Measurements from ENCODE around the gene DYNLT2B.
"Not testable (repeated sequence)": the region's sequence is repeated elsewhere in the genome, so short reads cannot be mapped to it uniquely, and the experiment has no call there.

Gene DYNLT2B

GRCh38 chr3:196272826-196273225 lies 45.2 kb downstream of the DYNLT2B start:
- Histone ChIP-seq H3K4me1 (ENCODE audit: control insufficient read depth, insufficient read depth, low read length) (peaks cover 13% of the 10 kb centered on the region; the same call in 1 of the 2 replicates), H3K36me3 (ENCODE audit: control insufficient read depth, insufficient read depth, low read length) (peaks cover 22% of the 10 kb centered on the region)

GRCh38 chr3:196270499-196270898 lies 47.5 kb downstream of the DYNLT2B start:
- Histone ChIP-seq H3K4me3 (ENCODE audit: low read depth, low read length) (no peak overlapping the region), H3K9ac (ENCODE audit: low read length) (no peak overlapping the region), H3K27me3 (ENCODE audit: control insufficient read depth, insufficient read depth, low read length) (no peaks in the 10 kb centered on the region), H3K9me3 (ENCODE audit: control insufficient read depth, insufficient read depth, low read depth, low read length) (peaks cover 15% of the 10 kb centered on the region), H3K4me1 (ENCODE audit: control insufficient read depth, insufficient read depth, low read length) (peaks cover 17% of the 10 kb centered on the region; the same call in 1 of the 2 replicates), H3K36me3 (ENCODE audit: control insufficient read depth, insufficient read depth, low read length) (peaks cover 31% of the 10 kb centered on the region), H3K27ac (ENCODE audit: low read depth, low read length) (no peak overlapping the region)

More at GRCh38 chr3:196272826-196273225, 45.2 kb downstream of the DYNLT2B start:
- H3K27ac ChIP-seq (ENCODE audit: low read depth, low read length): peak overlapping the region; percentile 46; the same call in 1 of the 2 replicates
- no peaks in the 10 kb centered on the region for H3K27me3 ChIP-seq (ENCODE audit: control insufficient read depth, insufficient read depth, low read length)
- no peak overlapping the region; the same call in 1 of the 2 replicates for H3K4me3 ChIP-seq (ENCODE audit: low read depth, low read length)
- peaks cover 15% of the 10 kb centered on the region for H3K9me3 ChIP-seq (ENCODE audit: control insufficient read depth, insufficient read depth, low read depth, low read length)
- H3K9ac ChIP-seq (ENCODE audit: low read length): peak overlapping the region; percentile 39

DNA sequence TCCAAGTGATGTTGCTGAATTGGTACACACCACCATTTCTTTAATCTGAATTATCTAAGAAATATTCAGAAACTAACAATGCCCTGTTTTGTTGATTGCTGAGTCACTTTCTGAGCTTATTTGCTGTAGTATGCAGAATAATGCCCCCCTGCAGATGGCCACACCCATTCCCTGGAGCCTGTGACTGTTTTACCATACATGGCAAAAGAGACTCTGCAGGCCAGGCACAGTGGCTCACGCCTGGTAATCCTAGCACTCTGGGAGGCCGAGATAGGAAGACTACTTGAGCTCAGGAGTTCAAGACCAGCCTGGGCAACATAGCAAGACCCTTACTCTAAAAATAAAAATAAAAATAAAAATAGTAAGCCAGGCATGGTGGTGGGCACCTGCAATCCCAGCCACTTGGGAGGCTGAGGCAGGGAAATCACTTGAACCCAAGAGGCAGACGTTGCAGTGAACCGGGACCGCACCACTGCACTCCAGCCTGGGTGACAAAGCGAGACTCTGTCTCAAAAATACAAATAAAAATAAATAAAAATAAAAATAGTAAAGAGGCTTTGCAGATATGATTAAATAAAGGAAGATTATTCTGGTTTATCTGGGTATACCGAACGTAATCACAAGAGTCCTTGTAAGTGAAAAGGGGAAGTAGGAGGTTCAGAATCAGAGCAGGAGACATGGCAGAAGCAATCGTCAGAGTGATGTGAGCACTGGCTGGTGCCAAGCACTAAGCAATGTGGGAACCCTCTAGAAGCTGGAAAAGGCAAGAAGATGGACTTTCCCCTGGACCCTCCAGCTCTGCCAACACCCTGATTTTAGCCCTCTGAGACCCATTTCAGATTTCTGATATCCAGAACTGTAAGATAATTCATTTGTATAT lies 49.5 kb downstream of the DYNLT2B start:
- peak overlapping the region; percentile 91 for H3K27ac ChIP-seq (ENCODE audit: low read depth, low read length)
- H3K4me3 ChIP-seq (ENCODE audit: low read depth, low read length): no peak overlapping the region
- peak overlapping the region; percentile 68 for H3K9ac ChIP-seq (ENCODE audit: low read length)

GRCh38 chr3:196263819-196264218 lies 54.2 kb downstream of the DYNLT2B start:
- no peak overlapping the region for H3K9ac ChIP-seq (ENCODE audit: low read length)
- H3K4me1 ChIP-seq (ENCODE audit: control insufficient read depth, insufficient read depth, low read length): peaks cover 18% of the 10 kb centered on the region
- H3K4me3 ChIP-seq (ENCODE audit: low read depth, low read length): no peak overlapping the region
- H3K36me3 ChIP-seq (ENCODE audit: control insufficient read depth, insufficient read depth, low read length): peaks cover 25% of the 10 kb centered on the region
- no peak overlapping the region for H3K27ac ChIP-seq (ENCODE audit: low read depth, low read length)
- no peaks in the 10 kb centered on the region for H3K27me3 ChIP-seq (ENCODE audit: control insufficient read depth, insufficient read depth, low read length)
- H3K9me3 ChIP-seq (ENCODE audit: control insufficient read depth, insufficient read depth, low read depth, low read length): peaks cover 4% of the 10 kb centered on the region; the same call in 1 of the 2 replicates

More for the DNA sequence above, 49.5 kb downstream of the DYNLT2B start:
- Histone ChIP-seq H3K36me3 (ENCODE audit: control insufficient read depth, insufficient read depth, low read length) (peaks cover 39% of the 10 kb centered on the region), H3K4me1 (ENCODE audit: control insufficient read depth, insufficient read depth, low read length) (peaks cover 16% of the 10 kb centered on the region), H3K9me3 (ENCODE audit: control insufficient read depth, insufficient read depth, low read depth, low read length) (peaks cover 8% of the 10 kb centered on the region), H3K27me3 (ENCODE audit: control insufficient read depth, insufficient read depth, low read length) (no peaks in the 10 kb centered on the region)

GRCh38 chr3:196260784-196261183 lies 57.3 kb downstream of the DYNLT2B start:
- H3K4me1 ChIP-seq (ENCODE audit: control insufficient read depth, insufficient read depth, low read length): peaks cover 11% of the 10 kb centered on the region; the same call in 1 of the 2 replicates
- H3K36me3 ChIP-seq (ENCODE audit: control insufficient read depth, insufficient read depth, low read length): peaks cover 28% of the 10 kb centered on the region
- H3K27ac ChIP-seq (ENCODE audit: low read depth, low read length): no peak overlapping the region

GRCh38 chr3:196255776-196256175 lies 62.3 kb downstream of the DYNLT2B start:
- Histone ChIP-seq H3K27ac (ENCODE audit: low read depth, low read length) (no peak overlapping the region), H3K36me3 (ENCODE audit: control insufficient read depth, insufficient read depth, low read length) (peaks cover 27% of the 10 kb centered on the region), H3K4me1 (ENCODE audit: control insufficient read depth, insufficient read depth, low read length) (no peaks in the 10 kb centered on the region), H3K4me3 (ENCODE audit: low read depth, low read length) (no peak overlapping the region), H3K9me3 (ENCODE audit: control insufficient read depth, insufficient read depth, low read depth, low read length) (peaks cover 1% of the 10 kb centered on the region; the same call in 1 of the 2 replicates), H3K9ac (ENCODE audit: low read length) (no peak overlapping the region), H3K27me3 (ENCODE audit: control insufficient read depth, insufficient read depth, low read length) (no peaks in the 10 kb centered on the region)

More at GRCh38 chr3:196260784-196261183, 57.3 kb downstream of the DYNLT2B start:
- Histone ChIP-seq H3K9me3 (ENCODE audit: control insufficient read depth, insufficient read depth, low read depth, low read length) (peaks cover 4% of the 10 kb centered on the region; the same call in 1 of the 2 replicates), H3K27me3 (ENCODE audit: control insufficient read depth, insufficient read depth, low read length) (no peaks in the 10 kb centered on the region), H3K4me3 (ENCODE audit: low read depth, low read length) (no peak overlapping the region), H3K9ac (ENCODE audit: low read length) (no peak overlapping the region)

DNA sequence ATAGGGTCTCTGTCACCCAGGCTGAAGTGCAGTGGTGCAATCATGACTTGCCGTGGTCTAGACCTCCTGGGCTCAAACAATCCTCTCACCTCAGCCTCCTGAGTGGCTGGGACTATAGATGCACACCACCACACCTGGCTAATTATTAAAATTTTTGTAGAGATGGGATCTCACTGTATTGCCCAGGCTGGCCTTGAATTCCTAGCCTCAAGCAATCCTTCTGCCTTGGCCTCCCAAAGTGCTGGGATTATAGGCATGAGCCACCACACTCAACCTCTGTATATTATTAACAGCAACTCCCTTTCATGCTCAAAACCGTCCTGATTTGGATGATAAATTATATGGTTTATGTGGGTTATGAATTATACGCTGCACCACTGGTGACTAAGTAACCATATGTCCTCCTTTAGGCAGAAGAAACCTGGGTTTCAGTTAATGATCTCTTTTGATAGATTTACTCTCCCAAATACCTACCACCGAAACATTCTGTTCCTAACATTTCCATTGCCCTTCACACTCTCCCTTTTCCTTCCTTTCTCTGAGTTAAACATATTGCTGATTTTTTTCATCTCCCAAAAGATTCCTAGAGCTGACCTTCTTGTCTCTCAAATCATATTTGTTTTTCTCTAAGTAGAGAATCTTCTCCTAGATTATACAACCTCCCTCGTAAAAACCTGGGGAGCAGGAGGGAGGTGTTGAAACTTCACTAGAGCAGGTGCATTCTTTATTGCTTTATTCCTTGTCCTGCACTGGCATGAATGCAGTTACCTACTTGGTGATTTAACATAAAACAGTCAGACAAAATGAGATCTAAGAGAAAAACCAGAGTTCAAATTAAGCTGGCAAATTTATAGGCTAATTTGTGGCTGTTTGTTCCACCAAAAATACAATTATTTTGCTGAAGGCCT lies 63.4 kb downstream of the DYNLT2B start:
- Histone ChIP-seq H3K4me1 (ENCODE audit: control insufficient read depth, insufficient read depth, low read length) (no peaks in the 10 kb centered on the region), H3K27me3 (ENCODE audit: control insufficient read depth, insufficient read depth, low read length) (no peaks in the 10 kb centered on the region), H3K27ac (ENCODE audit: low read depth, low read length) (no peak overlapping the region), H3K9ac (ENCODE audit: low read length) (no peak overlapping the region), H3K9me3 (ENCODE audit: control insufficient read depth, insufficient read depth, low read depth, low read length) (no peaks in the 10 kb centered on the region), H3K36me3 (ENCODE audit: control insufficient read depth, insufficient read depth, low read length) (peaks cover 23% of the 10 kb centered on the region), H3K4me3 (ENCODE audit: low read depth, low read length) (no peak overlapping the region)

GRCh38 chr3:196251918-196252317 lies 66.1 kb downstream of the DYNLT2B start:
- Histone ChIP-seq H3K36me3 (ENCODE audit: control insufficient read depth, insufficient read depth, low read length) (peaks cover 29% of the 10 kb centered on the region), H3K27ac (ENCODE audit: low read depth, low read length) (no peak overlapping the region), H3K4me3 (ENCODE audit: low read depth, low read length) (no peak overlapping the region), H3K9ac (ENCODE audit: low read length) (no peak overlapping the region), H3K4me1 (ENCODE audit: control insufficient read depth, insufficient read depth, low read length) (no peaks in the 10 kb centered on the region), H3K9me3 (ENCODE audit: control insufficient read depth, insufficient read depth, low read depth, low read length) (no peaks in the 10 kb centered on the region), H3K27me3 (ENCODE audit: control insufficient read depth, insufficient read depth, low read length) (no peaks in the 10 kb centered on the region)

- Histone ChIP-seq H3K27me3 (ENCODE audit: control insufficient read depth, insufficient read depth, low read length) (no peaks in the 10 kb centered on the region), H3K27ac (ENCODE audit: low read depth, low read length) (no peak overlapping the region), H3K36me3 (ENCODE audit: control insufficient read depth, insufficient read depth, low read length) (peaks cover 43% of the 10 kb centered on the region)
Measured at GRCh38 chr3:196246612-196247308, 71.3 kb downstream of the DYNLT2B start.

DNA sequence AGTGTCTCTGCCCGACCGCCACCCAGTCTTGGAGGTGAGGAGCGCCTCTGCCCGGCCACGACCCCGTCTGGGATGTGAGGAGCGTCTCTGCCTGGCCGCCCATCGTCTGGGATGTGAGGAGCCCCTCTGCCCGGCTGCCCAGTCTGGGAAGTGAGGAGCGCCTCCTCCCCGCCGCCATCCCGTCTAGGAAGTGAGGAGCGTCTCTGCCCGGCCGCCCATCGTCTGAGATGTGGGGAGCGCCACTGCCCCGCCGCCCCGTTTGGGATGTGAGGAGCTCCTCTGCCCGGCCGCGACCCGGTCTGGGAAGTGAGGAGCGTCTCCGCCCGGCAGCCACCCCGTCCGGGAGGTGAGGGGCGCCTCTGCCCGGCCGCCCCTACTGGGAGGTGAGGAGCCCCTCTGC lies 73.9 kb downstream of the DYNLT2B start:
- H3K4me1 ChIP-seq (ENCODE audit: control insufficient read depth, insufficient read depth, low read length); H3K27ac ChIP-seq (ENCODE audit: low read depth, low read length); H3K9ac ChIP-seq (ENCODE audit: low read length); H3K4me3 ChIP-seq (ENCODE audit: low read depth, low read length); H3K9me3 ChIP-seq (ENCODE audit: control insufficient read depth, insufficient read depth, low read depth, low read length); H3K27me3 ChIP-seq (ENCODE audit: control insufficient read depth, insufficient read depth, low read length): not testable (repeated sequence)
- H3K36me3 ChIP-seq (ENCODE audit: control insufficient read depth, insufficient read depth, low read length): peaks cover 47% of the 10 kb centered on the region

More at GRCh38 chr3:196246612-196247308, 71.3 kb downstream of the DYNLT2B start:
- Histone ChIP-seq H3K9me3 (ENCODE audit: control insufficient read depth, insufficient read depth, low read depth, low read length) (no peaks in the 10 kb centered on the region), H3K4me3 (ENCODE audit: low read depth, low read length) (no peak overlapping the region), H3K4me1 (ENCODE audit: control insufficient read depth, insufficient read depth, low read length) (no peaks in the 10 kb centered on the region), H3K9ac (ENCODE audit: low read length) (no peak overlapping the region)

All from HUES6 (cell line).